Left lung (tissue), 10 donors: ENCODE data around the gene MMP19. TPM values are rescaled to one million over a fixed set of nuclear protein-coding genes. Genes with fewer than 3 reads are reported as not detected.

ENCODE experiments used
- ATAC-seq: fragments of 200-7000 bp; cut with Tn5 transposase; one replicate; pipeline ENCODE4 v1.9.1; 2020; ENCODE audit warnings: moderate library complexity
- DNase-seq, 4 donors: peaks; one replicate each; pipeline ENCODE4 v3.0.0-alpha.2; 2013 to 2020
- H3K27ac ChIP-seq, 2 donors: fragments of 200-600 bp; sonication (generic) in 1 of 2; one replicate each; pipeline versions ENCODE4 v1.5.0 to v1.8.0; 2020 to 2021
- H3K27me3 ChIP-seq, 2 donors: fragments of 200-600 bp; sonication (generic) in 1 of 2; one replicate each; pipeline versions ENCODE4 v1.5.0 to v1.8.0; 2020 to 2021
- H3K36me3 ChIP-seq, 2 donors: fragments of 200-600 bp; sonication (generic) in 1 of 2; one replicate each; pipeline versions ENCODE4 v1.5.0 to v1.8.0; 2020 to 2021
- H3K4me1 ChIP-seq, 2 donors: fragments of 200-600 bp; one replicate each; pipeline ENCODE4 v1.8.0; 2021
- H3K4me3 ChIP-seq, 2 donors: fragments of 200-600 bp; sonication (generic) in 1 of 2; one replicate each; pipeline versions ENCODE4 v1.5.0 to v1.8.0; 2020 to 2021; ENCODE audit warnings: mild to moderate bottlenecking in 1 of 2
- H3K9me3 ChIP-seq, 2 donors: fragments of 200-600 bp; sonication (generic) in 1 of 2; one replicate each; pipeline versions ENCODE4 v1.5.0 to v1.8.0; 2020 to 2021
- intact Hi-C, 2 donors: fragments of 100-400 bp; cut with DNase I; formaldehyde crosslinking; loops; one replicate each; pipeline versions ENCODE4 v1.11.2 to v1.14.2; 2022
- polyA plus RNA-seq, 6 donors: library from polyadenylated mRNA; unstranded; fragments of 120-200 nt; gene quantifications; one replicate each; pipeline ENCODE4 v1.2.1, GENCODE V29; 2013; ENCODE audit not compliant: insufficient read length in 6 of 6
- total RNA-seq, 2 donors: library from RNA; stranded (reverse); fragmentation: NEBNext Ultra II Directional; extraction: Animal tissue kit (Norgen Biotek cat#: 25700); gene quantifications; one replicate each; pipeline ENCODE4 v1.2.1, GENCODE V29; 2021
- TF ChIP-seq, protein P1 (sequence below), 2 donors: fragments of 200-600 bp; sonication (generic) in 1 of 2; IDR thresholded peaks; one replicate each; pipeline versions ENCODE4 v1.5.0 to v1.8.0; 2021; ENCODE audit warnings: antibody characterized with exemption in 2 of 2
- donor health status: DM: no; HTN: yes; CAD: no.
- donor health status: DM: no; HTN: no; CAD: no.

The MMP19 gene
- total and polyA plus RNA-seq, 8 donors, result 9.9 to 78.4 (median 11.9) TPM

DNA sequence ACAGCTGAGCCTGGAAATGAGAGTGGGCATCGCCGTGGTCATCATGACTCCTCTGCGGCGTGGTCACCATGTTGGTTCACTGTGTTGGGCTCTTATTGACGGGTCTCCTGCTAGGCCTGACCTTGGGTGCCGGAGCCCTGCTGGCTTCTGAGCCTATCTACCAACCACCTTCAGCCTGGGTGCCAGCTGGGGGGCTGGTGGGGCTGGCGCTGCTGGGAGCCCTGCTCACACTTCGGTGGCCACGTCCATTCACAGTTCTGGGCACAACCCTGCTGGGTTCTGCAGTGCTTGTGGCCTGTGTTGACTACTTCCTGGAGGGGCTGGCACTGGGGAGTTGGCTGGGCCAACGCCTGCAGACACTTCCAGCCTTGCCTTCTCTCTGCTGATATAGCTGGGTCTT lies 9.7 kb downstream of the MMP19 start:
- Histone ChIP-seq H3K9me3 (no peaks in the 10 kb centered on the region), H3K27me3 (no peaks in the 10 kb centered on the region), H3K4me1 (peaks cover 5 to 22% of the 10 kb centered on the region in 2 donors), H3K27ac (no peak overlapping the region), H3K4me3 (no peak overlapping the region), H3K36me3 (peaks cover 0 to 6% of the 10 kb centered on the region in 2 donors)
- no peak for ATAC-seq
- no peak for DNase-seq
- TF ChIP-seq, protein P1, sequence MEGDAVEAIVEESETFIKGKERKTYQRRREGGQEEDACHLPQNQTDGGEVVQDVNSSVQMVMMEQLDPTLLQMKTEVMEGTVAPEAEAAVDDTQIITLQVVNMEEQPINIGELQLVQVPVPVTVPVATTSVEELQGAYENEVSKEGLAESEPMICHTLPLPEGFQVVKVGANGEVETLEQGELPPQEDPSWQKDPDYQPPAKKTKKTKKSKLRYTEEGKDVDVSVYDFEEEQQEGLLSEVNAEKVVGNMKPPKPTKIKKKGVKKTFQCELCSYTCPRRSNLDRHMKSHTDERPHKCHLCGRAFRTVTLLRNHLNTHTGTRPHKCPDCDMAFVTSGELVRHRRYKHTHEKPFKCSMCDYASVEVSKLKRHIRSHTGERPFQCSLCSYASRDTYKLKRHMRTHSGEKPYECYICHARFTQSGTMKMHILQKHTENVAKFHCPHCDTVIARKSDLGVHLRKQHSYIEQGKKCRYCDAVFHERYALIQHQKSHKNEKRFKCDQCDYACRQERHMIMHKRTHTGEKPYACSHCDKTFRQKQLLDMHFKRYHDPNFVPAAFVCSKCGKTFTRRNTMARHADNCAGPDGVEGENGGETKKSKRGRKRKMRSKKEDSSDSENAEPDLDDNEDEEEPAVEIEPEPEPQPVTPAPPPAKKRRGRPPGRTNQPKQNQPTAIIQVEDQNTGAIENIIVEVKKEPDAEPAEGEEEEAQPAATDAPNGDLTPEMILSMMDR (IDR thresholded peaks at IDR 0.05), result no peak
- intact Hi-C loops, result loop anchor here in 1 of 2 donors (10.0 kb wide), 1 partner anchor 92 kb away; the partner anchor contains the start of gene PYM1

DNA sequence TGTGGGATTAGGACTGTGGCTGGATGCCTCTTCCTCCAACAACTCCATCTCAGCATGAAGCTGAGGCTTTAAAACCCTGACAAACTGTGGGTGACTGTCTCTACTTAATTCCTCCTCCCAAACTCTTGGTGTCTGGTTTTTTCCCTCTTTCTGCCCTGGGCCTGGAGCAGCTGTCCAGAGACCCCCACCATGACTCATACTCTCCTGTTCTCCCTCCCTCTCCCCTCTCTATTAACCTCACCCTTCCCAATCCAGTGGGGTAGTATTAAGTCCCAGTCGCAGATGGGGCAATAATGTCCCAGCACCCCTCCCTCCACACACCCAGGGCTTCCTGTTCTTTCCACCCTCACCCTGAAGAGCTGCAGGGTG lies 11.3 kb downstream of the MMP19 start:
- Histone ChIP-seq H3K27ac (peak overlapping the region; percentile 84 to 93), H3K36me3 (peaks cover 0 to 6% of the 10 kb centered on the region in 2 donors), H3K4me1 (peaks cover 15 to 39% of the 10 kb centered on the region in 2 donors), H3K4me3 (peak overlapping the region; percentile 74 to 96), H3K9me3 (no peaks in the 10 kb centered on the region), H3K27me3 (no peaks in the 10 kb centered on the region)
- intact Hi-C loops, result loop anchor here in 1 of 2 donors (10.0 kb wide), 1 partner anchor 93 kb away; the partner anchor contains the start of gene PYM1
- TF ChIP-seq, protein P1 (IDR thresholded peaks at IDR 0.05), result no peak
- DNase-seq, result no peak
- no peak for ATAC-seq

DNA sequence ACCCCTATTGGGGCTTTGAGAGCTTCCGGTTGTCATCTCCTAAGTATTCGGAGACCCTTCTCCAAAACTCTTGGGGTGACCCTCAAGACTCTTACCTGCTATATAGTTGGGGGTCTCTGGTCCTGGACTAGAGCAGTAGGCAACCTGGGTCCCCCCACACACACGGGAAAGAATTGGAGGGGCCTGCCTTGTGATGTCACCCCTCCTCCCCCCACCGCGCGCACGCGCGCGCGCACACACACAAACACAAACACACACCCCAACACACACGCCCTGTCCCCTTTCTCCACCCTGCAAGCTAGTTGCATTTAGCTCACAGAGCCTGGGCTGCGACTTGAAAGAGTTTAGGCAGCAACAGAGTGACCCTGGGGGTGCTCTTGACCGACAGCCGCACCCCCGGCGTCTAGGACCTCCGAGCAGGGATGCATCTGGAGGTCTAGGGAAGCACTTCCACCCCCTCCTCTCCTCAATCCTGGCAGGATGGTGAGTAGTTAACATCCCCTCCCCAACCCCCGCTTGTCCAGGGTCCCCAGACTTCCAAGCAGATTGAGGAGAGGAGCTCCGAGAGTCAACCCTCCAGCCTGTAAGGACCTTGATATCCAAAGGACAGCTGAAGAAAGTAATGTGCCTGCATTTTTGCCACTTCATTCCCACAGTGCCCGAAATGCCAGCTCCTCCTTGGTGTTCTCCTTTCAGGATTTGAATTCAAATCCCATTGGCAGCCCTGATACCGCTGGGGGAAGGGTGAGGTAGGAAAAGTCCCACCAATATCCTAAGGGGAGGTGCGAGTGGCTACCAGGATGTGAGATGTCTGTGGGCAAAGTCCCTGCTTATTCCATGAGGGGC lies 11.9 kb downstream of the MMP19 start:
- Histone ChIP-seq H3K36me3 (peaks cover 0 to 6% of the 10 kb centered on the region in 2 donors), H3K4me1 (peaks cover 21 to 45% of the 10 kb centered on the region in 2 donors), H3K27ac (peak overlapping the region; percentile 84 to 93), H3K9me3 (no peaks in the 10 kb centered on the region), H3K4me3 (peak overlapping the region; percentile 74 to 96), H3K27me3 (no peaks in the 10 kb centered on the region)
- intact Hi-C loops, result loop anchor here in 1 of 2 donors (10.0 kb wide), 1 partner anchor 94 kb away; the partner anchor contains the start of gene PYM1
- DNase-seq (peak; percentile 79 to 94 (median 89)), ATAC-seq (peak; percentile 57)
- TF ChIP-seq, protein P1 (IDR thresholded peaks at IDR 0.05), result no peak

DNA sequence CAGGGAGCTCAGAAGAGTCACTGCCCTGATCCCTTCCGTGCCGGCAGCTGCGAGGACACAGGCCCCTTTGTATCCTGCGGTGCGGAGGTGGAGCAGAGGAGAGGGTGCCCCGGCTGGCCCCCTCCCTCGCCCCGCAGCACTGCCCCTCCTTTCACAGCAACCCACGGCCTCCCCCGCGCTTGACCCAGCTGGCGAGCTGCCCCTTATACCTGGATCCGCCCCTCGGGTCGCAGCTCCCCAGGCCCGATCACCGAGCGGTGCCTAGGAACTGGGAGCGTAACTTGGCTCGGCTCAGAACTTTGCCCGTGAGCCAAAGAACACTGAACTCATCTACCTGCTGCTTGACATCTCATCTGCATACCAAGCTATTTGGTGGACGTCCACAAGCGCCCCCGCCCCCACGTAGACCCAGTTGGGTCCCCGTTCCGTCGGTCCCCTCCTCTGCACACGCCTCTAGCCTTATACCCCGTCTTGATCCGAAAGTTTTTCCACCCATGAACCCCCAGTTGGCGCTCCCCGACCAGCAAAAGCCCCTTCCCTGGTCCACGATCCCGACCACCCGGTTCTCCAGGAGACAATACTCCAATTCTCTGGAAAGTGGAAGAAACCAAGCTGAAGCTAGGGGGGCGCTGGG lies 12.7 kb downstream of the MMP19 start:
- H3K27ac ChIP-seq, result peak overlapping the region; percentile 84 to 93
- H3K9me3 ChIP-seq, result no peaks in the 10 kb centered on the region
- intact Hi-C loops, result loop anchor here in 1 of 2 donors (10.0 kb wide), 1 partner anchor 95 kb away; the partner anchor contains the start of gene PYM1
- DNase-seq (peak in 3 of 4 donors; percentile 51 to 88 (median 63)), ATAC-seq (peak; percentile 39)
- peaks cover 0 to 2% of the 10 kb centered on the region in 2 donors for H3K36me3 ChIP-seq
- TF ChIP-seq, protein P1 (IDR thresholded peaks at IDR 0.05), result no peak
- peak overlapping the region; percentile 74 to 96 for H3K4me3 ChIP-seq
- H3K27me3 ChIP-seq, result no peaks in the 10 kb centered on the region
- peaks cover 24 to 52% of the 10 kb centered on the region in 2 donors for H3K4me1 ChIP-seq

DNA sequence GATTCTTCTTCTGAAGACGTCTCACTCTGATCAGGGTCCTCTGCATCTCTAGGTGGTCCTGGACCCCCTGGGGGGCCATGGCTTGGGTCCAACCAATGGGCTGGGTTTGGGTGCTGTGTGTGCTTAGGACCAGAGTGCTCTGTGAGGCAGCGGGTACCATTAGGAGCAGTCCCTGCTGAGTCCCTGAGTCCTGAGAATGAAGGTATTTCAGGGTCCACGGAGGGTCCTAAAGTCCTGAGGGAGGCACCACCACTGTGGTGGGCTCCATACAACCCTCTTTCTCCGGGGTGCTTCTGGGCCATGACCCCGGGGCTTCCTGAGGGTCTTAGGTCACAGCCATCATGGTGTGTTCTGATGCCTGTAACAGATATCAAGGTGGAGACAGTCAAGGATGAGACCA lies 14.4 kb downstream of the MMP19 start:
- peaks cover 0 to 1% of the 10 kb centered on the region in 2 donors for H3K36me3 ChIP-seq
- TF ChIP-seq, protein P1 (IDR thresholded peaks at IDR 0.05), result no peak
- H3K9me3 ChIP-seq, result no peaks in the 10 kb centered on the region
- no peaks in the 10 kb centered on the region for H3K27me3 ChIP-seq
- ATAC-seq, result no peak
- DNase-seq, result no peak
- intact Hi-C loops, result no loop called here
- peak overlapping the region in 1 of 2 donors; percentile 74 for H3K4me3 ChIP-seq
- peak overlapping the region in 1 of 2 donors; percentile 84 for H3K27ac ChIP-seq
- H3K4me1 ChIP-seq, result peaks cover 30 to 67% of the 10 kb centered on the region in 2 donors
